Measurements from ENCODE around the gene GCH1.

DNA sequence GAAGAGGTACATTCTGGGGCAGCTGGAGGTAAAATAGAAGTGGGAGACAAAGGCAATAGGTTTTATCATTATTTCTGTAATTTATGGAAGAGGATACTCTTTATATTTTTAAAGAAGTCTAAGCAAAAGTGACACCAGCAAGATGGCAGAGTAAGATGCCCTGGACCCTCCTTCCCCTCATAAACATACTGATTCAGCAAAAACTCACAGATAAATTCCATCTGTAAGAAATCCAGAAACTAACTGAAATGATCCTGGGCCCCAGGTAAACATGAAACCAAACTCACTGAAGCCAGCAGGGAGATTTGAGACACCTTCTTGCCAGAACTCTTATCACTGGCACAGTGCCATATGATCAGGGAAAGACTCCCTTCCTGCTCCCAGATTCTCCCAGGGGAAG lies 79.9 kb downstream of the GCH1 start:
- TF ChIP-seq CTCF (IDR thresholded peaks at IDR 0.05) (no peak), EZH2phosphoT487 (IDR thresholded peaks at IDR 0.05) (no peak), EZH2 (IDR thresholded peaks at IDR 0.05) (no peak)
